HCT116 (cell line): ENCODE measurements around the gene AZGP1. TPM values are rescaled to one million over a fixed set of nuclear protein-coding genes. Genes with fewer than 3 reads are reported as not detected.
"Not testable (repeated sequence)": the region's sequence is repeated elsewhere in the genome, so short reads cannot be mapped to it uniquely, and the experiment has no call there.

Experiments used
- ATAC-seq: fragments of 200-7000 bp; cut with Tn5 transposase; 2 replicates; pipeline ENCODE4 v1.9.1; 2020; ENCODE audit warnings: mild to moderate bottlenecking, moderate library complexity
- BruUV-seq: library from RNA; stranded (reverse); fragments of 400-500 nt; replicated peaks from 2 replicates; lab custom pipeline; 2021; lab: Mats Ljungman, UMichigan
- CTCF ChIA-PET: fragments of 300-600 bp; sonication (Branson Sonifier 250); formaldehyde crosslinking; loops from one replicate; lab custom pipeline; 2021; ENCODE audit warnings: antibody characterized with exemption; lab: Charles Lee
- POLR2A ChIA-PET: fragments of 300-600, 350-600 bp; sonication (Branson Sonifier 250); formaldehyde crosslinking; loops from one replicate; lab custom pipeline; 2021; ENCODE audit warnings: antibody characterized with exemption; lab: Charles Lee
- RAD21 ChIA-PET, 2 experiments: fragments of 300-600 bp; sonication (Branson Sonifier 250); formaldehyde crosslinking; loops; one replicate each; lab custom pipeline; 2023; ENCODE audit warnings: low total read pairs in 2 of 2; ENCODE audit not compliant: uncharacterized antibody in 2 of 2, unreplicated experiment in 2 of 2, low non-redundant PET in 1 of 2; lab: Charles Lee
- DNase-seq: peaks from one replicate; pipeline ENCODE4 v3.0.0-alpha.2; 2010; ENCODE audit warnings: low read depth, low spot score
- H2AFZ ChIP-seq: fragments of 200-600 bp; shearing (Covaris generic), sonication (generic); 2 replicates; pipeline ENCODE4 v1.6.1; 2017; ENCODE audit warnings: low read depth, mixed run types, mixed read lengths, antibody characterized with exemption, low read length; ENCODE audit not compliant: poor library complexity, severe bottlenecking
- H3K27ac ChIP-seq: 2 replicates; pipeline ENCODE4 v1.5.1; 2012; ENCODE audit warnings: low read depth, low read length
- H3K27me3 ChIP-seq: fragments of 200-600 bp; sonication (generic); 2 replicates; pipeline ENCODE4 v1.6.1; 2016; ENCODE audit warnings: mixed run types, low read length, mixed read lengths; ENCODE audit not compliant: insufficient read depth
- H3K36me3 ChIP-seq, 2 experiments: fragments of 200-500 bp in 1 of 2; fragments of 200-600 bp in 1 of 2; sonication (Bioruptor generic) in 1 of 2; sonication (generic) in 1 of 2; 2 replicates each; pipeline versions ENCODE4 v1.5.1 to v1.6.1; 2014 to 2016; ENCODE audit warnings: low read length in 2 of 2, inconsistent platforms in 1 of 2, mixed read lengths in 1 of 2, mixed run types in 1 of 2; ENCODE audit not compliant: insufficient read depth in 2 of 2, control insufficient read depth in 1 of 2
- H3K4me1 ChIP-seq, 2 experiments: fragments of 200-600 bp in 1 of 2; sonication (generic) in 1 of 2; 2 replicates each; pipeline versions ENCODE4 v1.5.1 to v1.6.1; 2012 to 2017; ENCODE audit warnings: low read length in 2 of 2, inconsistent platforms in 1 of 2, mild to moderate bottlenecking in 1 of 2, mixed read lengths in 1 of 2, mixed run types in 1 of 2, moderate library complexity in 1 of 2; ENCODE audit not compliant: insufficient read depth in 2 of 2, control insufficient read depth in 1 of 2
- H3K4me2 ChIP-seq: fragments of 200-600 bp; sonication (generic); 2 replicates; pipeline ENCODE4 v1.6.1; 2017; ENCODE audit warnings: mixed run types, low read length, mixed read lengths
- H3K4me3 ChIP-seq, 2 experiments: fragments of 200-600 bp in 1 of 2; sonication (generic) in 1 of 2; replicated peaks in 1 of 2; 2 replicates each; pipeline ENCODE4 v1.5.1; 2011 to 2016; ENCODE audit warnings: low read length in 2 of 2, control low read depth in 1 of 2, low read depth in 1 of 2, mild to moderate bottlenecking in 1 of 2, mixed read lengths in 1 of 2, mixed run types in 1 of 2
- H3K79me2 ChIP-seq: fragments of 200-600 bp; sonication (generic); 2 replicates; pipeline ENCODE4 v1.6.1; 2017; ENCODE audit warnings: mild to moderate bottlenecking, mixed run types, low read length, moderate library complexity, mixed read lengths; ENCODE audit not compliant: insufficient read depth
- H3K9ac ChIP-seq: fragments of 200-600 bp; sonication (generic); 2 replicates; pipeline ENCODE4 v1.6.1; 2016; ENCODE audit warnings: low read length, mixed read lengths
- H3K9me2 ChIP-seq: fragments of 200-600 bp; sonication (generic), shearing (Covaris generic); 2 replicates; pipeline ENCODE4 v1.6.1; 2017; ENCODE audit warnings: mixed run types, mild to moderate bottlenecking, moderate library complexity; ENCODE audit not compliant: insufficient read depth
- H3K9me3 ChIP-seq, 2 experiments: fragments of 200-500 bp in 1 of 2; fragments of 200-600 bp in 1 of 2; sonication (Bioruptor generic) in 1 of 2; sonication (generic) in 1 of 2; 2 replicates each; pipeline ENCODE4 v1.6.1; 2014 to 2017; ENCODE audit warnings: low read length in 2 of 2, mixed read lengths in 2 of 2, inconsistent platforms in 1 of 2, low read depth in 1 of 2, mild to moderate bottlenecking in 1 of 2, mixed run types in 1 of 2, moderate library complexity in 1 of 2; ENCODE audit not compliant: control insufficient read depth in 1 of 2, insufficient read depth in 1 of 2
- H4K20me1 ChIP-seq: fragments of 200-600 bp; sonication (generic), shearing (Covaris generic); 2 replicates; pipeline ENCODE4 v1.6.1; 2017; ENCODE audit warnings: mixed run types, mild to moderate bottlenecking, moderate library complexity; ENCODE audit not compliant: insufficient read depth
- CBX3 ChIP-seq: IDR thresholded peaks from 2 replicates; pipeline ENCODE4 v1.6.1; 2012; ENCODE audit warnings: low read depth
- EGR1 ChIP-seq: IDR thresholded peaks from 2 replicates; pipeline ENCODE4 v1.6.1; 2012; ENCODE audit warnings: low read depth
- SIN3A ChIP-seq: IDR thresholded peaks from 2 replicates; pipeline ENCODE4 v1.6.1; 2012; ENCODE audit warnings: low read depth
- SRF ChIP-seq: IDR thresholded peaks from 2 replicates; pipeline ENCODE4 v1.6.1; 2012; ENCODE audit warnings: low read depth
- YY1 ChIP-seq: IDR thresholded peaks from 2 replicates; pipeline ENCODE4 v1.6.1; 2011; ENCODE audit warnings: low read length, low read depth, moderate library complexity, mild to moderate bottlenecking; ENCODE audit not compliant: insufficient replicate concordance; ENCODE audit errors: extremely low read depth
- ZNF274 ChIP-seq: fragments of 200-500 bp; sonication (Bioruptor generic); IDR thresholded peaks from 2 replicates; pipeline ENCODE4 v1.6.1; 2014; ENCODE audit warnings: mild to moderate bottlenecking, low read depth, low read length, inconsistent platforms
- intact Hi-C: fragments of 100-400 bp; cut with micrococcal nuclease; formaldehyde crosslinking; loops from 2 replicates; pipeline ENCODE4 v1.10.0; 2022
- total RNA-seq: library from RNA; stranded (reverse); gene quantifications from one replicate; pipeline ENCODE4 v1.2.1, GENCODE V29; 2021; ENCODE audit not compliant: unreplicated experiment
- TF ChIP-seq, protein P1 (sequence below): IDR thresholded peaks from 2 replicates; pipeline ENCODE4 v1.6.1; 2012

The AZGP1 gene
- total RNA-seq, 1 experiment from 2014 or later: 1.1 TPM

- no peak overlapping the region for H3K27ac ChIP-seq
- no TSS peak for BruUV-seq
- CTCF ChIA-PET: no interaction called here
Observed at GRCh38 chr7:99938296-99938695, 37.5 kb downstream of the AZGP1 start.

DNA sequence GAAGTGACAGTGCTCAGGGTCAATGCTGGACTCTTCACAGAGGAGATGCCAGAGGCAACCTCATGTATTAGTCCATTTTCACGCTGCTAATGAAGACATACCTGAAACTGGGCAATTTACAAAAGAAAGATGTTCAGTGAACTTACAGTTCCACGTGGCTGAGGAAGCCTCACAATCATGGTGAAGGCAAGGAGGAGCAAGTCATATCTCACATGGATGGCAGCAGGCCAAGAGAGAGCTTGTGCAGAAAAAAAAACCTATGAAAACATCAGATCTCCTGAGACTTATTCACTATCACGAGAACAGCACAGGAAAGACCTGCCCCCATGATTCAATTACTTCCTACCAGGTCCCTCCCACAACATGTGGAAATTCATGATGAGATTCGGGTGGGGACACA, 40.8 kb downstream of the AZGP1 start:
- ATAC-seq, intact Hi-C loops, BruUV-seq, DNase-seq, H3K4me2 ChIP-seq, CTCF ChIA-PET, H4K20me1 ChIP-seq, H3K27ac ChIP-seq, H3K4me1 ChIP-seq, RAD21 ChIA-PET, H3K36me3 ChIP-seq, H3K9ac ChIP-seq, H3K9me2 ChIP-seq, H2AFZ ChIP-seq, H3K79me2 ChIP-seq, H3K4me3 ChIP-seq, H3K27me3 ChIP-seq, POLR2A ChIA-PET: not testable (repeated sequence)
- H3K9me3 ChIP-seq: peaks cover 7 to 11% of the 10 kb centered on the region in 2 experiments; a peak in 2 of 4 replicates

More at GRCh38 chr7:99938296-99938695, 37.5 kb downstream of the AZGP1 start:
- ATAC-seq (no peak), DNase-seq (no peak)
- TF ChIP-seq SIN3A (no peak), ZNF274 (no peak), YY1 (no peak), SRF (no peak), CBX3 (peak; percentile 85), EGR1 (no peak)
- TF ChIP-seq, protein P1, sequence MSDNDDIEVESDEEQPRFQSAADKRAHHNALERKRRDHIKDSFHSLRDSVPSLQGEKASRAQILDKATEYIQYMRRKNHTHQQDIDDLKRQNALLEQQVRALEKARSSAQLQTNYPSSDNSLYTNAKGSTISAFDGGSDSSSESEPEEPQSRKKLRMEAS: no peak
- no peak overlapping the region for H2AFZ ChIP-seq
- H3K9ac ChIP-seq: no peak overlapping the region
- RAD21 ChIA-PET: no interaction called here
- no peaks in the 10 kb centered on the region; the same call in 1 of the 2 replicates for H3K27me3 ChIP-seq
- H3K79me2 ChIP-seq: no peaks in the 10 kb centered on the region
- no peaks in the 10 kb centered on the region for H3K36me3 ChIP-seq
- POLR2A ChIA-PET: no interaction called here
- no peaks in the 10 kb centered on the region for H4K20me1 ChIP-seq
- H3K4me2 ChIP-seq: no peak overlapping the region
- peaks cover 7 to 11% of the 10 kb centered on the region in 2 experiments; a peak in 2 of 4 replicates for H3K9me3 ChIP-seq
- intact Hi-C loops: no loop called here
- no peak overlapping the region for H3K4me3 ChIP-seq
- no peaks in the 10 kb centered on the region for H3K9me2 ChIP-seq
- H3K4me1 ChIP-seq: no peaks in the 10 kb centered on the region
